GM18526 (cell line): ENCODE measurements around the gene ABLIM2.

Experiments
- POLR2A ChIP-seq: IDR thresholded peaks from 3 replicates; pipeline ENCODE4 v1.6.1; 2011; ENCODE audit not compliant: insufficient read length; ENCODE audit errors: extremely low read depth

Gene ABLIM2

DNA sequence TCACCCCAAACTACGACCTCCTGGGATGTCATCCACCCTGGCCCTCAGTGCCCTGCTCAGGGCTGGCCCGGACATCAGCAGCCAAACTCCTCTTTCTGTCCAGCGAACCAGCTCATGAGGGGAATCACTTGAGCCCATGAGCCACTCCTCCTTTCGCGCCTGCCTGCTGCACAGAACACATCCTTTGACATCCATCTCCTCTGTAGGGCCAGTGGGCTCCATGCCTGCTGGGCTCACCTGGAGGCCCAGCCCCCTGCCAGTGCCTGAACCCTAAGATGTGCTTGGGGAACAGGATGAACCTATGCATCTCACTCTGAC lies 43.5 kb downstream of the ABLIM2 start:
- no peak for TF ChIP-seq POLR2A

GRCh38 chr4:8114456-8115202 lies 44.0 kb downstream of the ABLIM2 start:
- TF ChIP-seq POLR2A: no peak

DNA sequence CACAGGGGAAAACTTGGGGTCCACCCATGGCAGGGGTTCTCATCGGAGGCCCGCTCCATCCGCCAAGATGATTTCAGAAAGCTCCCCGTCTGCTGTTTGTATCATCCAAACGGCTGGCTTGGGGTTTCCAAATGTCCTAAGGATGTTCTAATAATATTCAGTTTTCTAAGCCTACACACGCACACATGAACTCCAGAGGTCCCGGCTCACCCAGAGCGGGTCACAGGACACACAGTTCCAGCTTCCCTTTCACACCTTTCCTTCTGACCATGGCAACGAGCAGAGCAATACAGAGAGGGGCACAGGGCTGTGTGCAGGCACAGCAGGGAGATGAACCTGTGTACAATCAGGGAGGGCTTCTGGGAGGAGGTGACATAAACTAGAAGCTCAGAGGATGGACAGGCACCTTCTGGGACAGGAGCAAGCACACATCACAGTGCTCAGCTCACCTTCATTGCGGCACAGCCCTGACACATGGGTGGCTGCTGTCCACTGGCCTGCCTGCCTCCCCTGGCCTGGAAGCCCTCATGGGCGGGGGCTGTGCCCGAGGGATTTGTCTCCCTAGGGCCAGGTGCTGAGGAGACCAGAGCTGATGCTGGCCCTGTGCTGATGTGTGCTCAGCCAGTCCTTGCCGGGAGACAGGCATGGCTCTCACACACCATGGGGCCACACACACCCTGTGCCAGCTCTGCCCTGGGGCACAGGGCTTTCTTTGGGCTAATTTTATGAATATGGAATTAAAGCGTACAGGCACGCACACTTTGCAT lies 44.8 kb downstream of the ABLIM2 start:
- TF ChIP-seq POLR2A: no peak

DNA sequence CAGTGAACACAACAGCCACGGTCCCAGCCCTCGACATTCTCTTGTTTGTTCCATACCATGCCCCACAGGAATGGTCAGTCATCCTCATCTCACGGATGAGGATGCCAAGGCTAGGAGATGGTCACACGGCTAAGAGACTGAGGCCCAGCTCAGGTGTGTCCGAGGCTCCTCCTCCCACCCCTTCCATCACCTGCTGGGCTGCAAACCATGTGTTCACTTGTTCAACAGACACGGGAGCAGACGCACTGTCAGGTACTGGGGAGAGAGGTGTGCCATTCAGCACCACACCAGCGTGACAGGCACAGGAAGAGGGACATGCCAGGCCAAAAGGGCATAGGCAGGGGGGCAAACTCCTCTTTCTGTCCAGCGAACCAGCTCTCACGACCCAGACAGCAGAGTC lies 45.9 kb downstream of the ABLIM2 start:
- no peak for TF ChIP-seq POLR2A

GRCh38 chr4:8112036-8112576 lies 46.5 kb downstream of the ABLIM2 start:
- no peak for TF ChIP-seq POLR2A

DNA sequence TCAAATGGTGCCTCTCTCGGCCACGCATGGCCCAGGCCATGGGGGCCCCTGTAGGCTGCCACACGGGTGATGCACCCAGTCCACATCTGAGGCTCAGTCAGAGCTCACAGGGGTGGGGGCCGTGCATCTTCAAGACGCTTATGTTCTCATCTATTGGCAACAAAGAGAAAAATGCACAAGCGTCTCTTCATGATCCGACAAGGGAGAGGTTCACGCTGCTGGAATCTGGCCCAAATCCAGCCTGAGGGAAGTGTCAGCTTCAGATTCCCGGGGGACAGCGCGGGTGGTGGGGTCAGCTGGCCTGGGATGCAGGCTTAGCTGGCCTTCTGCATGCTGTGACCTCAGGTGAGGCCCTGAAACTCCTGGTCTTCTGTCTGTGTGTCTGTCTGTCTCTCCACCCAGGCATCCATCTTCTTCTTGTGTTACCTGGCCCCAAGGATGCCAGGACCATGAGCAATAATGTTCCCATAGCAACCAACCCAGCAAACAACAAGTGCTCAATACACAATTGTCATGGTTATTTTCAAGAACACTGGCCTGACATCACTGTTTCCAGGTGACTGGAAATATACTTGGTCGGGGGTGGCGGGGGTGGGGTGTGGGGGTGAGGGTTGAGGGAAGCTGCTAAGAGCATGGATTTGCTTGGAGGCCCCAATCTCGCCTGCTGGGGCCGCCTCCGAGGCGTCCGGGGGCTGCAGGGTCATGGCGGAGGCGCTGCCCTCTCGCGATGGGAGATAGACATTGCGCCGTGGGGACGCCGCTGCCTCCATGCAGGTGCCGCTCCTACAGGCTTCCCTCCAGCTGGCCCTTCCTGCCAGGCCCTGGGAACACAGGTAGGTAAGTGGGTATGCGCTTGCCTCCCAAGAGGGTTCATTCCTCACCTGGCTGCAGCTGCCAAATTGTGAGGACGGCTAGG lies 48.3 kb downstream of the ABLIM2 start:
- TF ChIP-seq POLR2A: no peak

- TF ChIP-seq POLR2A: no peak
These were observed 49.1 kb downstream of the ABLIM2 start for GRCh38 chr4:8109406-8110065.

DNA sequence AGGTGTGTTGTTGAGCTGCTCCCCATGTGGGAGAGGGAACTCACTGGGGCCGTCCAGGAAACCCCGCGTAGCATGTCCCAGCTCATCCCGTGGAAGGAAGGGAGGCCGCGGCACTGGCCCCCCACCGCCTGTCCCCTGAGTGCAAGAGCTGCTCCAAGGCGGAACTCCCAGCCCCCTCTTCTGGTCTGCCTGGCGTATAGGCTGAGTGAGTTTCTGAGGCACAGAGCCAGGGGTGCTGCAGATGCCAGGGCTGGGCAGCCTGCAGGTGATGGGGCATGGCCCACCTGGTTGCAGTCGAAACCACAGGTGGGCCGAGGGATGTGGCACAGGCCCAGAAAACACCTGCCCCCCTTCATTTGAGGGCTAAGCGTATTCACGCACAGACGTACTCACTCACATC lies 49.6 kb downstream of the ABLIM2 start:
- TF ChIP-seq POLR2A: no peak

- no peak for TF ChIP-seq POLR2A
These were observed 50.4 kb downstream of the ABLIM2 start for GRCh38 chr4:8108261-8108660.

GRCh38 chr4:8107146-8107657 lies 51.4 kb downstream of the ABLIM2 start:
- no peak for TF ChIP-seq POLR2A

DNA sequence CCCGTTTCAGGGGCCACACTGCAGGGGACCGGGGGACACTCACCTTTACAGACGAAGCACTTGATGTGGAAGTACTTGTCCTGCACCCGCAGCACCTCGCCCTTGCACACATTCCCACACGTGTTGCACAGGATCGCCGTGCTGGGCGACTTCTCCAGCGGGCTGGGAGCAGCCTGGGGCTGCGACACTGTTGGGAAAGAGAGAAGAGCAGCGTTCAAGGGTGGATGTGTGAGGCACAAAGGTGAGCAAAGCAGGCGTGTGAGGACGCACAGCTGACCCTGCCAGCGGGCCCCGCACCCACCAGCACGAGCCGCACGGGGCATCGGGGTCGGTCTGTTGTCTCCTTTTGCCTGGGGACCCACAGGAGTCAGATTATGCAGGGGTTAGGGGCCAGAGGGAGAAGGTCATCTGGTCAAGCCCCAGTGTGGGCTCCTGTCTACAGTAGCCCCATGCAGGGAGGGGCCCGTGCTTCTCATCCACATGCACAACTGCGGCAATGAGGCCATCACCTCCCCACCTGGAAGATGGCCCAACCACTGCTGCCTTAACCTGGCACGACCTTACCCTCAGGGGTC lies 52.1 kb downstream of the ABLIM2 start:
- no peak for TF ChIP-seq POLR2A

GRCh38 chr4:8105306-8106100 lies 53.1 kb downstream of the ABLIM2 start:
- TF ChIP-seq POLR2A: no peak

DNA sequence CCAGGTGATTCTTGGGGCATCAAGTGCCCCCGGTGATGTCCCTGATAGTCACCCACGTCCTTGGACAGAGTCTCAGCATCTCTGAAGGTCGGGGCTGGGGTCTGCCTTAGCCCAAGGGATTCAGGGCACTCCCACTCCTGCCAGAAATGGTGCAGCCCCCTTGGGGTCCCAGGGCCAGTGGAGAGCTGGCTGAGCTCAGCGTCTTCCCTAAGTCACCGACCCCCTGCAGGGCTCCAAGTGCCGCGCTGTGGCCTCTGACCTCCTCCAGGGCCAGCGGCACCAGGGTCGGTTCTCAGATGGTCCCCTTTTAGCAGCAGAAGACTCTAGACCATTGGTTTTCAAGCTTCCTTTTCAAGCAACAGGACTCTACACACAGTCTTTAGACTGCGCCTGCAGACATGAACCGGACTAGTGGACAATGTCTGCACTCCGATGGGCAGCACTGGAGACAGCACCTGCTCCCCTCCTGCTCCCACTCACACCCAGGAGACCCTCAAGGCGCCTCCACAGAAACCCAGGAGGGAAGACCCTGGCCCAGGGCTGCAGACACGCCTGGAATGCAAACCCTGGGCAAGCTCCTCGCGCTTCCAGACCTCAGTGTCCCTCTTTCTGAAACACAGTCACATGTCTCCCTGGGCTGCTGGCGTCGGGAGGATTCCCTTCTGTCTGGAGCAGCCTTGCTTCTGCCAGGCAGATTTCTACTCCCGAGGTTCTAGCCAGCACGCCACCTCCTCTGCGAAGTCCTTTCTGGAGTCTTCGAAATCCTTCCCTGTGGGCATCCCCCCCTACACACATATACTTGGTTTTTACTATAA lies 53.9 kb downstream of the ABLIM2 start:
- TF ChIP-seq POLR2A: no peak
